Tibial nerve (tissue), 4 donors: ENCODE measurements around the gene COL6A3. TPM values are rescaled to one million over a fixed set of nuclear protein-coding genes. Genes with fewer than 3 reads are reported as not detected.
A peak's percentile ranks its signal among the peaks of the same experiment; 100 is the strongest.

Experiments
- DNase-seq, 2 donors: peaks; one replicate each; pipeline ENCODE4 v3.0.0-alpha.2; 2019; ENCODE audit warnings: low spot score in 2 of 2
- H3K27ac ChIP-seq, 4 donors: fragments of 200-600 bp; sonication (generic) in 3 of 4; one replicate each; pipeline ENCODE4 v1.5.1; 2017 to 2019; ENCODE audit warnings: mild to moderate bottlenecking in 1 of 4
- H3K27me3 ChIP-seq, 2 donors: fragments of 200-600 bp; sonication (generic) in 1 of 2; one replicate each; pipeline versions ENCODE4 v1.5.1 to v1.6.0; 2017 to 2019
- H3K36me3 ChIP-seq, 3 donors: fragments of 200-600 bp; sonication (generic); one replicate each; pipeline ENCODE4 v1.5.1; 2018 to 2019
- H3K4me1 ChIP-seq, 4 donors: fragments of 200-600 bp; sonication (generic) in 3 of 4; one replicate each; pipeline ENCODE4 v1.5.1; 2017 to 2019
- H3K4me3 ChIP-seq, 4 donors: fragments of 200-600 bp; sonication (generic) in 3 of 4; one replicate each; pipeline ENCODE4 v1.5.1; 2017 to 2019; ENCODE audit warnings: mild to moderate bottlenecking in 1 of 4, moderate library complexity in 1 of 4
- H3K9me3 ChIP-seq, 4 donors: fragments of 200-600 bp; sonication (generic) in 3 of 4; one replicate each; pipeline ENCODE4 v1.5.1; 2017 to 2019
- CTCF ChIP-seq, 5 experiments: fragments of 200-600 bp in 3 of 5; fragments of 450-650 bp in 2 of 5; sonication (generic) in 3 of 5; IDR thresholded peaks; one replicate each; pipeline ENCODE4 v1.5.1; 2016 to 2019; ENCODE audit warnings: antibody characterized with exemption in 5 of 5, mild to moderate bottlenecking in 3 of 5, moderate library complexity in 2 of 5
- EP300 ChIP-seq, 2 donors: sonication (generic); formaldehyde crosslinking; IDR thresholded peaks; one replicate each; pipeline ENCODE4 v1.6.1; 2017; ENCODE audit warnings: antibody characterized with exemption in 2 of 2, mild to moderate bottlenecking in 1 of 2
- POLR2A ChIP-seq, 2 donors: fragments of 450-650 bp; IDR thresholded peaks; one replicate each; pipeline ENCODE4 v1.6.1; 2017; ENCODE audit warnings: antibody characterized with exemption in 2 of 2, mild to moderate bottlenecking in 2 of 2, moderate library complexity in 2 of 2
- WGBS, 2 donors: methylation state at CpG; one replicate each; pipeline ENCODE4 v1.1.5; 2018; 5-methylcytosine and 5-hydroxymethylcytosine counted together
- total RNA-seq, 4 donors: library from RNA; depleted of rRNA; stranded (reverse); fragments of >200 nt; gene quantifications; one replicate each; pipeline ENCODE4 v1.1.0, GENCODE V29; 2016

The COL6A3 gene
- total RNA-seq, 4 donors from 2014 or later = 228 to 558 (median 364) TPM

GRCh38 chr2:237291138-237291792 lies 122.7 kb downstream of the COL6A3 start:
- H3K4me1 ChIP-seq = peaks cover 0 to 28% (median 13%) of the 10 kb centered on the region in 4 donors
- TF ChIP-seq EP300 (IDR thresholded peaks at IDR 0.05) (peak; percentile 45 to 91), POLR2A (IDR thresholded peaks at IDR 0.05) (no peak)
- H3K4me3 ChIP-seq = peak overlapping the region in 2 of 4 donors; percentile 8 to 37
- H3K36me3 ChIP-seq = no peaks in the 10 kb centered on the region
- peak overlapping the region; percentile 45 to 89 (median 78) for H3K27ac ChIP-seq
- WGBS, 2 donors = 1% methylated on average over 20 of the region's 20 CpGs
- DNase-seq = peak; percentile 88 to 97
- no peaks in the 10 kb centered on the region for H3K27me3 ChIP-seq
- H3K9me3 ChIP-seq = peaks cover 0 to 6% (median 1%) of the 10 kb centered on the region in 4 donors

GRCh38 chr2:237290261-237290660 lies 123.7 kb downstream of the COL6A3 start:
- Histone ChIP-seq H3K27me3 (no peaks in the 10 kb centered on the region), H3K4me1 (peaks cover 0 to 25% (median 13%) of the 10 kb centered on the region in 4 donors), H3K36me3 (no peaks in the 10 kb centered on the region), H3K27ac (peak overlapping the region in 3 of 4 donors; percentile 72 to 89 (median 83)), H3K4me3 (no peak overlapping the region), H3K9me3 (peaks cover 0 to 6% (median 1%) of the 10 kb centered on the region in 4 donors)
- peak; percentile 59 to 64 for DNase-seq
- WGBS, 2 donors = 43% methylated on average over 12 of the region's 12 CpGs
- TF ChIP-seq EP300 (IDR thresholded peaks at IDR 0.05) = peak in 1 of 2 donors; percentile 64
- no peak for TF ChIP-seq CTCF (IDR thresholded peaks at IDR 0.05)

- Histone ChIP-seq H3K27ac (no peak overlapping the region), H3K4me3 (no peak overlapping the region), H3K27me3 (no peaks in the 10 kb centered on the region), H3K36me3 (no peaks in the 10 kb centered on the region), H3K4me1 (peaks cover 0 to 25% (median 13%) of the 10 kb centered on the region in 4 donors), H3K9me3 (peaks cover 0 to 6% (median 1%) of the 10 kb centered on the region in 4 donors)
- no peak for DNase-seq
- WGBS, 2 donors = 85 to 88% methylated on average over 7 of the region's 7 CpGs
- no peak for TF ChIP-seq POLR2A (IDR thresholded peaks at IDR 0.05)
- TF ChIP-seq CTCF (IDR thresholded peaks at IDR 0.05) = no peak
- TF ChIP-seq EP300 (IDR thresholded peaks at IDR 0.05) = no peak
Observed at GRCh38 chr2:237289139-237289538, 124.8 kb downstream of the COL6A3 start.

GRCh38 chr2:237287872-237288271 lies 126.1 kb downstream of the COL6A3 start:
- Histone ChIP-seq H3K4me3 (no peak overlapping the region), H3K27me3 (no peaks in the 10 kb centered on the region), H3K36me3 (no peaks in the 10 kb centered on the region), H3K27ac (no peak overlapping the region), H3K4me1 (peaks cover 0 to 25% (median 13%) of the 10 kb centered on the region in 4 donors), H3K9me3 (peaks cover 0 to 5% (median under 1%) of the 10 kb centered on the region in 4 donors)
- no peak for DNase-seq
- TF ChIP-seq EP300 (IDR thresholded peaks at IDR 0.05) (no peak), POLR2A (IDR thresholded peaks at IDR 0.05) (no peak), CTCF (IDR thresholded peaks at IDR 0.05) (no peak)
- 77 to 81% methylated on average over 1 of the region's 1 CpG for WGBS, 2 donors

- TF ChIP-seq EP300 (IDR thresholded peaks at IDR 0.05) (no peak), POLR2A (IDR thresholded peaks at IDR 0.05) (no peak), CTCF (IDR thresholded peaks at IDR 0.05) (no peak)
- H3K4me1 ChIP-seq = peaks cover 0 to 27% (median 3%) of the 10 kb centered on the region in 4 donors
- no peaks in the 10 kb centered on the region for H3K36me3 ChIP-seq
- no peak overlapping the region for H3K27ac ChIP-seq
- no peak for DNase-seq
- H3K4me3 ChIP-seq = no peak overlapping the region
- 82 to 85% methylated on average over 4 of the region's 4 CpGs for WGBS, 2 donors
- H3K9me3 ChIP-seq = no peaks in the 10 kb centered on the region
- H3K27me3 ChIP-seq = no peaks in the 10 kb centered on the region
Observed at GRCh38 chr2:237283131-237283928, 130.6 kb downstream of the COL6A3 start.
